Measurements from ENCODE around the gene MYOZ3.

GRCh38 chr5:150672884-150673275 lies 11.8 kb downstream of the MYOZ3 start:
- TF ChIP-seq CTCF (IDR thresholded peaks at IDR 0.05; ENCODE audit: low read depth, low read length) (no peak), EZH2phosphoT487 (IDR thresholded peaks at IDR 0.05; ENCODE audit: low read depth) (no peak)

All from OCI-LY3 (cell line).